DLD1 (cell line): ENCODE data around the gene TP53BP1.

Source experiments
- in situ Hi-C: cut with HindIII; loops from 2 replicates; pipeline ENCODE4 v1.10.0; 2017; ENCODE audit warnings: low sequenced_read_pairs

The TP53BP1 gene

DNA sequence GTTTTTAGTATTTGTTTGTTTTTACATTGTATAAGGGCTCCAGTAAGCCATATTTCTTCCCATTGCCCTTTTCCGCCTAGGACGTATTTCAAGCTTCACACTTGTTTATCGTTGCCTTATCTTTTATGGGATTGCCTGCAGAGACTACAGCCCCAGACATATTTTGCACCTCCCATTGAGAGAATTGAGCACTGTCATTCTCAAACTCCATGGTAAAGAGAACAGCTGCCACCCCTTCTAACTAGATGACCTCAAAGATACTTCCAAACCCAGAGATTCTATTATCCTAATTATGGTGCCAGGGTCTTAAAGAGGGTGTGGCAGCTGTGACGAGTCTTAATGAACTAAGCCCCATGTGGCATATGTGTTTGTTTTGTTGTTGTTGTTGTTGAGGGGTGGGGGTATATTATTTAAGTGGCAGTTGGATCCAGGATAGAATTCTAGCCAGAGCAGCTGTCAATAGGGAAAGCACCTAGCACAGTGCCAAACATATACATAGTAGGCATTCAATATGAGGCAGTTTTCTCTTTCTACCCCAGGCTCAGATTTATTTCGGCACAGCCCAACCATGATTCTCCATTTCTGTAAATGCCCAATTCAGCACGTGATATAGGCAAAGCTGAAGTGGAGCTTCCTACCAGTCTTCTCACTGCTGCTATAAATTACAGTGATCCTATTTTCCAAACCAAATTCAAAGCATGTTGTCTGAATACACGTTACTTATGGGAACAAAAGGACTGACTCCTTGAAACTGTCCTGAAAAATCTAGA, 932 bp upstream of the TP53BP1 start:
- in situ Hi-C loops, result no loop called here

- in situ Hi-C loops, result no loop called here
Observed at GRCh38 chr15:43492266-43492665, 690 bp downstream of the TP53BP1 start.

DNA sequence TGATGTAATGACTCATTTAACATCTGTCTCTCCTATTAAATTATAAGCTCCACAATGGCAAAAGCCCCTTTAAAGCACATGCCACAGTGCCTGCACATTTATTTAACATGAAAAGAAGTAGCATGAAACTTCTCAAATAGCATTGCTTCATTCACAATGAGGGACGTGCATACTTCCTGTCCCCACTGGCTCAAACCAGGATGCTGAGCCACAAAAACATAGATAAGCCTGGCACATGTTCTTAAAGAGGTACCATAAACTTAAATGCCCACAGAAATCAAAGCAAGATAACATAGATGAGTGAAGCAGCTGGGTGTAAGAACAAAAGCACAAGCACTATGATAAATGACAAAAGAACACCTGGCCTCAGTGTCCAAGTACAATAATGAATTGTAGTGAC, 3.8 kb downstream of the TP53BP1 start:
- in situ Hi-C loops, result no loop called here

GRCh38 chr15:43488790-43489189, 4.2 kb downstream of the TP53BP1 start:
- in situ Hi-C loops, result no loop called here

GRCh38 chr15:43487271-43487895, 5.6 kb downstream of the TP53BP1 start:
- in situ Hi-C loops, result no loop called here

- in situ Hi-C loops, result no loop called here
Observed at GRCh38 chr15:43484455-43484854, 8.5 kb downstream of the TP53BP1 start.

DNA sequence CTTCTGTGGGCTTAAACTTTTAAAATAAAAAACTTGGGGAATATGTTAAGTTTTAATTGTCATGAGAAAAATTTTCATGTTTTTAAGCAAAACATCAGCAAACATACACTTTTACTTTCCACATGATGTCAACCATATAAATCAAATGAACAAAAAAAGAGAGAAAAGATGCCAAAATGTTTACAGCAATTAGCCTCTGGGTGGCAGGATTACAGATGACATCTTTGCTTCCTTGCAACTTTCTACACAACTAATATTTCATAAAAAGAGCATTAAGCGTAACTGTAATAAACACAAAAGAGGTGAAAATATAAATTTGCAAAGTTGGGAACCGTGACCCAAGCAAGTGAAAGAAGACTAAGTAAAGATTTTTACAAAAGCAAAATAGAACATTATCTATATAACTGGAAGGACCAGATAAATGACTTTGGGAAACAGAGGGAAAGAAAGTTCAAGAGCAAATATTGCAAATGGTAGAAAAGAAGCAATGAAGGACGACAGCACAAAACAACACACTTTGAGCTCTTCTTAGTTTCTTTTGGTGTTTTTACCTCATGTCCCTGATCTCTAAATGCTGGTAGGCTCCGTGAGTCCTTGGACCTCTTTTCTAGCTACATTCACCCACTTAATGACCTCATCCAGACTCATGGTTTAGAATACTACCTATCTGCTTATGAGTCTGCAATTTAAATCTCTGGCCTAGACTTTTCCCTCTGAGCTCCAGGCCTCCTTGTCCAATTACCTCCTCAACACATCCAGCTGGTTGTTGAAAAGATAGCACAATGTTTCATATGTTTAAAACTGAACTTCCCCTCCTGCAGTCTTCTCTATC, 9.4 kb downstream of the TP53BP1 start:
- in situ Hi-C loops, result no loop called here

- in situ Hi-C loops, result no loop called here
Observed at GRCh38 chr15:43473885-43474284, 19.1 kb downstream of the TP53BP1 start.

- in situ Hi-C loops, result no loop called here
Observed at GRCh38 chr15:43471975-43472374, 21.0 kb downstream of the TP53BP1 start.

- in situ Hi-C loops, result no loop called here
Observed at GRCh38 chr15:43469867-43470266, 23.1 kb downstream of the TP53BP1 start.

DNA sequence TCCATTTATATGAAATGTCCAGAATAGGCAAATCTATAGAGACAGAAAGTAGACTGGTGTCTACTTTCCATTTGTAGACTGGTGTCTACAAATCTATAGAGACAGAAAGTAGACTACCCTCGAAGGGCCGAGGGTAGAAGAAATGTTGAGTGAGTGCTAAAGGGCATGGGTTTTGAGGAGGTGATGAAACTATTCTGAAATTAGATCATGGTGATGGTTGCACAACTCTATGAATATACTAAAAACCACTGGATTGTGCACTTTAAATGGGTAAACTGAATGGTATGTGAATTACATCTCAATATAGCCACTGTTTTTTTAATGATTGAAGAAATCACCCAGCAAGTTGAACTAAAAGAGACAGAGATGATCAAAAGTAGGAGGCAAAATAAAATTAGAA, 27.9 kb downstream of the TP53BP1 start:
- in situ Hi-C loops, result no loop called here

- in situ Hi-C loops, result no loop called here
Observed at GRCh38 chr15:43463998-43464397, 29.0 kb downstream of the TP53BP1 start.

- in situ Hi-C loops, result no loop called here
Observed at GRCh38 chr15:43463507-43463906, 29.4 kb downstream of the TP53BP1 start.

DNA sequence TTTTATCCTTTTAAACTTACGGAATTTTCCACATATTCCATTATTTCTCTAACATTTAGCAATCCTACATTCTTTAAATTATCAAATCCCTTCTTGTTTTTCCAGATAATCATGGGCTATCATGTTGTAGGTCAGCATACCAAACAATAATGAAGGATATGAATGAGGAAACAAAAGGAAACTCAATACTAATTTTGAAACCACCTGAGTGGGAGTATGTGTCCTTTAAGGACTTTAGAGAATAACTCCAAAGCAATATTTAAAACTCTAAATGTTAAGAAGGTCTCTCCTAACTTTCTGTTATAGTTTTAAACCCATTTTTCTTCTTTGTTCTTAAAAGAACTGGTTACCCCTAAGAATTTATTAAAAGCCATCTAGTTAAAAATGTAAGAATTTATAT, 43.0 kb downstream of the TP53BP1 start:
- in situ Hi-C loops, result no loop called here

GRCh38 chr15:43446344-43446743, 46.6 kb downstream of the TP53BP1 start:
- in situ Hi-C loops, result no loop called here

DNA sequence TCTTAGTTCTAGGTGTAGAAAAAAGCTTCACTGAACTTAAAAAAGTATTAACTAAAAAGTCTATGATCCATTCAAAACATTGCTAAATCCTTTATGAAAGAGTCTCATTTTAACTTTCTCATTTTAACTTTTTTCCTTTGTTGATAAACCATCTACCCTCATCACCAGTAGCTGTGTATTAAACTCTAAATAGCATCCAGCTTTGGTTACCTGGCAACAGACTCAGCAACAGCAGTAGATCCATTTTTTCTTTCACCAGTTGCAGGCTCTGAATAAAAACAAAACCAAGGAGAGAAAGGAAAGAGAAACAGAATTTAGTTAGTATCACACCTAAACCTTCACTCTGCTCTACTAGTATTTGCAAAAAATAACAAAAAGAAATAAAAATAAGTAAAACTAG, 51.6 kb downstream of the TP53BP1 start:
- in situ Hi-C loops, result no loop called here

DNA sequence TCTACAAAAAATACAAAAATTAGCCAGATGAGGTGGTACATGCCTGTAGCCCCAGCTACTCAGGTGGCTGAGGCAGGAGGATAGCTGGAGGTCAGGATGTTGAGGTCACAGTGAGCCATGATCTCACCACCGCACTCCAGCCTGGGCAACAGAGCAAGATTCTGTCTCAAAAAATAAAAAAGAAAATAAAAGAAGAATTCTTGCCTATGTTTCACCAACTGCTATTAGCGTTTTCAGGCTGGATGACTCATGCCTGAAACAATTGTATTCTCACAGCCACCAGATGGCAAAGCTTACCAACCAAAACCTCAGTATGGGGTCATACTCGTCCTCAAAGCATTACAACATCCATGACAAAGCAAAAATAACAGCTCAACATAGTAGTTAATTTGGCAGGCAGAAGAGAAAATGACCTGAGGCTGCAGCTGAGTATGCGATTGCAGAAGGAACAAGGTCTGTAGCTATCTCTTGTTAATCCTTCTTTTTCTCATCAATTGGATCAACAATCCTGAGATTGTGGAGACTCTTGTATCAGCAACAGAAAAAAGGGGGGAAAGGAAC, 52.2 kb downstream of the TP53BP1 start:
- in situ Hi-C loops, result no loop called here

DNA sequence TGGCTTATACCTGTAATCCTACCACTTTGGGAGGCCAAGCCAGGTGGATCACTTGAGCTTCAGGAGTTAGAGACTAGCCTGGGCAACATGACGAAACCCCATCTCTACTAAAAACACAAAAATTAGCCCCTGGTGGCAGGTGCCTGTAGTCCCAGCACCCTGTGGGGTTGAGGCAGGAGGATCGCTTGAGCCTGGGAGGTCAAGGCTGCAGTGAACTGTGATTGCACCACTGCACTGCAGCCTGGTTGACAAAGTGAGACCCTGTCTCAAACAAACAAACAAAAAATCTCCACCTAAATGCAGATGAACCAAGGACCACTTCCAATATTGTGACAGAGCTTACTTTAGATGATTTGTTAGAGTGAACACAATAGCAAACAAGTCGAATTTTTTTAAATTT, 53.7 kb downstream of the TP53BP1 start:
- in situ Hi-C loops, result no loop called here

DNA sequence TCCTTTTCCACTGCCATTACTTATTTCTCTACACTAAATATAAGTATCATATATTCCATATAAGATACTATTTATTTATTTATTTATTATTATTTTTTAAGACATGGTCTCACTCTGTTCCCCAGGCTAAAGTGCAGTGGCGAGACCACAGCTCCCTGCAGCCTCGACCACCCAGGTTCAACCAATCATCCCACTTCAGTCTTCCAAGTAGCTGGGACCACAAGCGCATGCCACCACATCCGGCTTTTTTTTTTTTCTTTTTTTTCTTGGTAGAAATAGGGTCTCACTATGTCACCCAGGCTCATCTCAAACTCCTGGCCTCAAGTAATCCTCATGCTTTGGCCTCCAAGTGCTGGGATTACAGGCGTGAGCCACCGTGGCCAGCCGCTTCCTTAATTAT, 56.6 kb downstream of the TP53BP1 start:
- in situ Hi-C loops, result no loop called here

DNA sequence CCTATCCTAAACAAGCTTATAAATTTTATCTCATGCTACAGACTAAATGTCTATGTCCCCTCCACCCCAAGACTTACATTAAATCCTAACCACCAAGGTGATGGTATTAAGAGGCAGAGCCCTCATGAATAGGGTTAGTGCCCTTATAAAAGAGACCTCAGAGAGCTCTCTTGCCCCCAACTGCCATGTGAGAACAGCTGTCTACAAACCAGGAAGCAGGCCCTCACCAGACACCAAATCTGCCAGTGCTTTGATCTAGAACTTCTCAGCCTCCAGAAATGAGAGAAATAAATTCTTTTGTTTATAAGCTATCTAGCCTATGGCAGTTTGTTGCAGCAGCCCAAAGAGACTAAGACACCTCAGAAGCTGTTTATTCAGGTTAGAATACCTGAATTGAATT, 58.5 kb downstream of the TP53BP1 start:
- in situ Hi-C loops, result no loop called here

DNA sequence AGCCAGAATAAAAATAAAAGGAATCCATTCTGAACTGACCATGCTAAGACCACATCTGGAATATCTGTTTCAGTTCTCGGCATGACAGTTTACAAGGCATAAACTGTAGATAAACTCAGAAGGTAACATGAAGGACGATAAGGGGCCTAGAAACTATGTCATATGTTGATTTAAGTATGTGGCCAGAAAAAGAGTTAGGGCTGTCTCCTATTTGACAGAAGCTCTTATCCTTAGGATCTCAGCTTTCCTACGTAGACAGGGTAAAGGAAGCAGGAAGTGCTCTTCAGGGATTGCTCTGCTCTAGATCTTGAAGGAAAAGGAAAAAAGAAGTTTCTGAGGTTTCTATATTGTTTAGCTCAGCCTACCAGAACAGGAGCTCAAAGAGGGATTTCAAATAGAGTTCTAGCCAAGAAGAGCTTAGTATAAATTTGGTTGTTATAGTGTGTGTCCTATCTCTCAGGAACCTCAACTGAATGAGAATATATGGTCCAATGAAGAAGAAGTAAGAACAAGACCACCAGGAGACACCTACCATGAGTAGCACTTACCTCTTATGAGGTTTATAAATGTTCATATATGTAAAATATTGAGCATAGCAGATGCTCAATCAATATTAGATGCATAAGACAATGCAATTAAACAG, 59.2 kb downstream of the TP53BP1 start:
- in situ Hi-C loops, result no loop called here
